ENCODE data around the gene RAPSN.

DNA sequence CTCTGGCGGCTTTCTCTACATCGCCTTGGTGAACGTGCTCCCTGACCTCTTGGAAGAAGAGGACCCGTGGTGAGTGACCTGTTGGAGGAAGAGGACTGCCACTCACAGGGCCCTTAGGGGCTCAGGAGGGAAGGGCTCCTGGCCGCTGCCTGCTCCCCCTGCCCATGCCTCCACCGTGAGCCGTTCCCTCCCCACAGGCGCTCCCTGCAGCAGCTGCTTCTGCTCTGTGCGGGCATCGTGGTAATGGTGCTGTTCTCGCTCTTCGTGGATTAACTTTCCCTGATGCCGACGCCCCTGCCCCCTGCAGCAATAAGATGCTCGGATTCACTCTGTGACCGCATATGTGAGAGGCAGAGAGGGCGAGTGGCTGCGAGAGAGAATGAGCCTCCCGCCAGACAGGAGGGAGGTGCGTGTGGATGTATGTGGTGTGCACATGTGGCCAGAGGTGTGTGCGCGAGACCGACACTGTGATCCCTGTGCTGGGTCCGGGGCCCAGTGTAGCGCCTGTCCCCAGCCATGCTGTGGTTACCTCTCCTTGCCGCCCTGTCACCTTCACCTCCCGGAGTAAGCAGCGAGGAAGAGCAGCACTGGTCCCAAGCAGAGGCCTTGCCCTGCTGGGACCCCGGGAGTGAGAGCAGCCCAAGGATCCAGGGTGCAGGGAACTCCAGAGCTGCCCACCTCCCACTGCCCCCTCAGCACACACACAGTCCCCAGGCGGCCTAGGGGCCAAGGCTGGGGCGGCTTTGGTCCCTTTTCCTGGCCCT, 33.7 kb downstream of the RAPSN start:
- TF ChIP-seq ASH2L (IDR thresholded peaks at IDR 0.05; ENCODE audit: low read length), result no peak
- TF ChIP-seq, protein P1, sequence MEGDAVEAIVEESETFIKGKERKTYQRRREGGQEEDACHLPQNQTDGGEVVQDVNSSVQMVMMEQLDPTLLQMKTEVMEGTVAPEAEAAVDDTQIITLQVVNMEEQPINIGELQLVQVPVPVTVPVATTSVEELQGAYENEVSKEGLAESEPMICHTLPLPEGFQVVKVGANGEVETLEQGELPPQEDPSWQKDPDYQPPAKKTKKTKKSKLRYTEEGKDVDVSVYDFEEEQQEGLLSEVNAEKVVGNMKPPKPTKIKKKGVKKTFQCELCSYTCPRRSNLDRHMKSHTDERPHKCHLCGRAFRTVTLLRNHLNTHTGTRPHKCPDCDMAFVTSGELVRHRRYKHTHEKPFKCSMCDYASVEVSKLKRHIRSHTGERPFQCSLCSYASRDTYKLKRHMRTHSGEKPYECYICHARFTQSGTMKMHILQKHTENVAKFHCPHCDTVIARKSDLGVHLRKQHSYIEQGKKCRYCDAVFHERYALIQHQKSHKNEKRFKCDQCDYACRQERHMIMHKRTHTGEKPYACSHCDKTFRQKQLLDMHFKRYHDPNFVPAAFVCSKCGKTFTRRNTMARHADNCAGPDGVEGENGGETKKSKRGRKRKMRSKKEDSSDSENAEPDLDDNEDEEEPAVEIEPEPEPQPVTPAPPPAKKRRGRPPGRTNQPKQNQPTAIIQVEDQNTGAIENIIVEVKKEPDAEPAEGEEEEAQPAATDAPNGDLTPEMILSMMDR (IDR thresholded peaks at IDR 0.05; ENCODE audit: control extremely low read depth in 1 of 3, insufficient read depth in 1 of 3, low read depth in 1 of 3, low read length in 3 of 3), result no peak
- no peak for TF ChIP-seq CHD2 (IDR thresholded peaks at IDR 0.05; ENCODE audit: low read length)
- TF ChIP-seq SRF (IDR thresholded peaks at IDR 0.05; ENCODE audit: low read depth, low read length), result no peak
- no peak for TF ChIP-seq GTF2F1 (IDR thresholded peaks at IDR 0.05; ENCODE audit: borderline replicate concordance, low read depth, low read length)
- TF ChIP-seq SIX5 (IDR thresholded peaks at IDR 0.05; ENCODE audit: low read depth, low read length), result no peak
- TF ChIP-seq ZNF274 (IDR thresholded peaks at IDR 0.05; ENCODE audit: borderline replicate concordance, extremely low read depth, low read length), result no peak
- no peak for TF ChIP-seq SIN3A (conservative IDR thresholded peaks at IDR 0.05 in 1 of 2, IDR thresholded peaks at IDR 0.05 in 1 of 2; ENCODE audit: low read depth in 1 of 2, low read length in 2 of 2)
